ENCODE measurements around the gene BARX2.

BARX2 gene

GRCh38 chr11:129374081-129374992, 1.3 kb upstream of the BARX2 start:
- DNase-seq = no peak

DNA sequence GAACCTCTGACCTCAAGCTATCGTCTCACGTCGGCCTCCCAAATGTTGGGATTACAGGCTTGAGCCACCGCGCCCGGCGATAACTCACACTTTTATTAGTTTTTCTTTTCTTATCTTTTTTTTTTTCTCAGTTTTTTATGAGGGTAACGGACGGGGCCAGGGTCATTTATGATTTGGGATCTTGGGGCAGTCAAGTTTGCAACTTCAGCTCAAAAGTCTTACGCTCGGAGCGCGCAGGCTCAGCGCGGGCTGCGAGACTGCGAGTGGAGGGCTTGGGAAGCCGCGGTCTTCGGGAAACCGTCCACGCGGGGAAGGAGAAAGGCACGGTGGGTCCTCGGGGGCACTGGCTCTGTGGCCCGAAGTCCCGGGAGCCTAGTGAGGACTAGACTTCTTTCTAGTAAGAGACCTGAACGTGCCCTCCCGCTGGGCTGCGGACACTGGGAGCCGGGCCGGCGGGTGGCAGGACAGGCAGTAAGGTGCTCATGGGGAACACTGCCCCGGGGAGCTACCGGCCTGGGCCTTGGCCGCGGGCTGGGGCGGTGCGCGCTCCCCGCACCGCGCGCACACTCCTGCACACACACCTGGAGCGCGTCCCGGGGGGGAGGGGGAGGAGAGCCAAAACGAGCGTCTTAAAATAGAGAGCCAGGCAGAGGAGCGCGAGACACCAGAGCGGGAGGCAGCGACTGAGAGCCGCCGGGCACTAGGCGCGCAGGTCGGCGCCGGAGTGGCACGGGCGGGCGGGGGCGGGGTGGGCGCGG, 476 bp upstream of the BARX2 start:
- no peak for DNase-seq

GRCh38 chr11:129376658-129377341, 1.2 kb downstream of the BARX2 start:
- DNase-seq = no peak

DNA sequence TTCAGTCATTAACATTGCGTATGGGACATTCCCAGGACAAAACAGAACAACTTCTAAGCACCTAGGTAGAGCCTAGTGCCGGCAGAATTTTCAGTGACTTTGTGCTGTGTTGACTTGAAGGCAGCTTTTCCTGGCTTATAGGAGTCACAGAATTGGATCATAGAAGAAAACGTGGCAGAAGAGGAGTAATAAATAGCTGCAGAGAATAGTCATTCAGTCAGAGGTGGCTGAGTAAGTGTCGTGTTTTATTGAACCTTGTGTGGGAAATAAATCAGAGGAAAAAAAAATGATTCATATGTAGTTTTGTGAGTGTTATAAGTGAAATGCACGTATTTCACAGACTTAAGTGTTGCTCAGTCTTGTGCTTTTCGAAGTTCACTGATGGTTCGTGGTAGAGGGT, 2.1 kb downstream of the BARX2 start:
- DNase-seq = no peak

GRCh38 chr11:129380413-129380812, 4.8 kb downstream of the BARX2 start:
- DNase-seq = no peak

DNA sequence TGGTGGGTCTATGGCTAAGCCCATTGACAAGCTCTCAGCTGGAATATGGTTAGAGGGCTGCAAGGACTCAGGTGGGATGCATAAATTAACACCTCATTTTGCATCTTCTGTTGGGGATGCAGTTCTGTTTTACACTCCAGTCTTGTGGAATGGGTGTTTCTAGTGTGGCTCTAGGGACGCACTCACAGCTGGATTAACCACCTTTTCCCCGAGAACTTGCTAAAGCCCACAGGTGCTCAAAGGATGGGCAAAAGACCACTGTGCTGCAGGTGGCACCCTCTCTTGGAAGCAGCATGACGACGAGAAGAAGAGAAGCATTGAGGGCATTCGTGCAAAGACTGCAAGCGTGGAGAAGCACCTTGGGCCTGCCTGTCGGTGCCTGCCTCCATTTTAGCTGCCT, 6.9 kb downstream of the BARX2 start:
- DNase-seq = no peak

GRCh38 chr11:129383060-129383459, 7.4 kb downstream of the BARX2 start:
- DNase-seq = no peak

GRCh38 chr11:129383502-129383901, 7.9 kb downstream of the BARX2 start:
- DNase-seq = no peak

DNA sequence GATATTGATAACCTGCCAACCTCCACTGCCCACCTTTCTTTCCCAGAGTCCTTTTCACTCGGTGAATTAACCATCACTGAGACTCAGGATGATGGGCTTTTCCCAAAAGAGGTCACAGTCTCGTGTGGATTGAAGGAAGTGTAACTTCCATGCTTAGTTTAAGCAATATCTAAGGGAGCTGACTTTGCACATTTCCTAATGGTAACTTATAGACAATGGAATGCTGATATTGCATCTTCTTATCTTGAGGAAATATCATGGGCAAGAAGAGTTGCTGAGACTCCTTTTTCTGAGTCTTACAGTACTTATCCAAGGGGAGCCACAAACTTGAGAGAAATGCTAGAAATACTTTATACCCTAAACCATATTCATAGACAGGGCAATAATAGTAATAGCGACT, 8.8 kb downstream of the BARX2 start:
- no peak for DNase-seq

GRCh38 chr11:129385801-129386200, 10.2 kb downstream of the BARX2 start:
- no peak for DNase-seq

DNA sequence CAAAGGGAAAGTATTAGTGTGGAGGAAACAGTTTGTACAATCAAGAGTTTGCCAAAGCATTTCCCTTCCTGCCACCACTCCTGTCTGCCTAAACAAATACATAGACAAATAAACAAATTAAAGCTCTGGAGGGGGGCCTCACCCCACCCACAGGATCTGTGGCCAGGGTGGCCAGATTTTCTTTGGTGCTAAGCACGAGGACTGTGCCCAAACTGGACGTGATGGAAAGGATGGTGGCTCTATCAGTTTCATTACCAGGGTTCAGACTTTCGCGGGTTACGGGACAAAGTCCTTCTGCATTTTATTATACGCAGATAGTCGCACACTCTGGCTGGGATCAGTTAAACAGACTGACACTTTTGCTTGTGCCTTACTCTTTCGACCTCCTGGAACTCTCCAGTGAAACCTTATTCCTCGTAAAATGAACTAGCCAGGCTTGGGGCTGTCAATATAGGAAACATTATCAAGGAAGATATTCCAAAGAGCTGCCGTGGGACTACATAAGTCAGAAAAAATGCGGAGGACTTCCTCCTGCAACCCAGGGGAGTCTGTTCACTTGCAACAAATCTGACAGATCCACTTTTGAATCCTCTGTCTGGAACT, 11.2 kb downstream of the BARX2 start:
- no peak for DNase-seq

- DNase-seq = no peak
Observed at GRCh38 chr11:129387434-129387833, 11.8 kb downstream of the BARX2 start.

- DNase-seq = no peak
Observed at GRCh38 chr11:129388824-129389223, 13.2 kb downstream of the BARX2 start.

DNA sequence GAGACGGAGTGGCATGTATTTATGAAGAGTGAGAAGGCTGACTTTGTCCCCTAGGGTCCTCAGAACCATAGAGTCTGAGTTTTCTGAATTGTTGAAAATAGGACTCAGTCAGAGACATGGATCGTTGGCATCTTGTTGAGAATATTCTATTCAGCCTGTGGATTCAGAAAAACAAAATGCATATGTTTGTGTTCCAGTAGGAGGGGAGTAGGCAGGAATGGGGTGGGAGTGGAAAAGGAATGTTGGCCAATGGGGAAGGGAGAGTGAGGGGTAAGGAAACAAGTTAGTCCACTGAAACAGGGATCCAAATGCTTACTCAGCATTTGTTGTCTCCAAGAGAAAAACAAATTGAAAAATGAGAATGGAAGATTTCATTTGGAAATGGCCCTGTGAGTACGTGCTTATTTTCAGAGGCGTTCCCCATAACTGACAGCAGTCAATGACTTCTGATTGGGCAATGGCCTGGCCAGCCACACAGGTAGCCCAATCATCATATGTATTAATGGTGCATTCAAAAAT, 14.7 kb downstream of the BARX2 start:
- DNase-seq = no peak

DNA sequence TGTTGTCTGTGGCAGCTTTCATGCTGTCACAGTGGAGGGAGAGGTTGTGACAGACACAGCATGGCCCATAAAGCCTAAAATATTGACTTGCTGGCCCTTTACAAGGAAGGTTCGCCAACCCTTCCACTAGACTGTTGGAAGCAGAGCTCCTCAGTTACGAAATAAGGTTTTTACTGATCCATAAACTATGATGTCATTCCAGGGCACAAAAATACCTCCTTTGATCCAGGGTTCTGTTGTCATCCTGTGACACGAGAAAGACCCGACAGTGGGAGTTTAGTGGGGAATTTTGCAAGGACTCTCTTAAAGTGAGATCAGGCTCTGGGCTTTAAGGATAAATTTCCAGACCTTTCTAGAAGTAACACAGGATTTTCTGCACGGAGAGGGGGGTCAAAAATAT, 15.7 kb downstream of the BARX2 start:
- no peak for DNase-seq

DNA sequence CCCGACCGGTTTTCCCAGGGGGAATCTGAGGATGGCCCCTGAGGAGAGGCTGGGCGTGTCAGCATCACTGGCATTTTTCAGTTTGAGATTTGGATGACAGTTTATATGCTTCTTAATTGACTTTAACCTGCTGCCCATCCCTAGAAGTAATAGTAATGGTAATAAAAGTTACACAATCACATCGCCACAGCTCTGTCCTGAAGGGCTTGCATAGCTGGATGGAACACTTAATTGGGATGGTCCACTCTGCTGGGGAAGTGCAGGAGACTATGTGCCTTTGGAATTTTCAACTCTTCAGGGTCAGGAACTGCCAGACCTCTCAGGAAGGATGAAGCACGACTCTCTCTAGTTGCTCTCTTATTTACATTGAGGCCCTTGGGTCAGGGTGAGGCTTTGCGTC, 16.2 kb downstream of the BARX2 start:
- no peak for DNase-seq

DNA sequence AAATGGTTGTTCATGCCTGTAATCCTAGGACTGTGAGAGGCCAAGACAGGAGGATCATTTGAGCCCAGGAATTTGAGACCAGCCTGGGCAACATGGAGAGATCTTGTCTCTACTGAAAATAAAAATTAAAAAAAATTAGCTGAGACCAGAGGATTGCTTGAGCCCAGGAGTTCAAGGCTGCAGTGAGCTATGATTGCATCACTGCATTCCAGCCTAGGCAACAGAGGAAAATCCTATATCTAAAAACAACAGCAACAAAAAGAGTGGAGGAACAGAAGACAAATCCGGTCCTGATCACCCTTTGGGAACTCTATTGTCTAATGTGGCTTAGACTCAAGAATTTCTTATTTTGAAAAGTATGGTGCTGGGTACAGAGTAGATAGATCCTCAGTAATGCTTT, 17.3 kb downstream of the BARX2 start:
- DNase-seq = no peak

DNA sequence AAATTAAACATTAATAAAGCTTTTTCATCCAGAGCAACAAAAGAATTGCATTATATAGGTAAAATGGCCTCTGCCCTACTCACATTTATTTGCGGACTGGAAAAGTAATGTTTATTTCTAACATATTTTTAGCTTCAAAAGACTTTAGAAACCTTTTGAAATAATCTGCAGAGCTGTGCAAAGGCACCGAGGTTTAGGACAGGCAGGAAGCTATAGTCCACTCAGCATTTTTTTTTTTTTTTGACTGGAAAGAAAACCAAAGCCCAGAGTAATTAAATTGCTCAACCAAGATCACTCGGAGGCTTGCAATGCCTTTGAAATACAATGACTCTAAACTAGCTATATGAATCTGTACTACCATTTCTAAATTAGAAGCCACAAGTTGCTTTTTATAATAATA, 19.1 kb downstream of the BARX2 start:
- DNase-seq = no peak

DNA sequence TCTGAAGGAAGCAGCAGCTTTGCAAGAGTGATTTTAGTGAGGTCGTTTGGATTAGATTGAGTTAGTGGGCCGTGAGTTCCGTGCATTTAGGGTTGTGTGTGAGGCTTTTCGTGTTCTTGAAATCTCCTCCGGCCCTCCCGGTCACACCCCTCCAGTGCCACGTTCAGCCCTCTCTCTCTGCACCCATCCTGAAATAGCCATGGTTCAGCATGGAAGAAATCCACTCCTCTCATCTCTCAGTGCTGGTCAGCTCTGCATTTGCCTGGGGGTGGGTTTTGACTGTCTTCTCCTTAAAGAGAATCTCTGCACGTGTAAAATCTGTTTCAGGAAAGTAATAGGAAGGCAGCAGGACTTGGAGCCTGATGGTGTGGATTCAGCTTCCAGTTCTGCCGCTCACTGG, 19.8 kb downstream of the BARX2 start:
- no peak for DNase-seq

- DNase-seq = no peak
Observed at GRCh38 chr11:129395883-129396282, 20.2 kb downstream of the BARX2 start.

GRCh38 chr11:129396454-129396853, 20.8 kb downstream of the BARX2 start:
- no peak for DNase-seq

GRCh38 chr11:129402206-129403171, 26.8 kb downstream of the BARX2 start:
- no peak for DNase-seq

Measured in activated T-cell treated with anti-CD3 and anti-CD28 coated beads, Interleukin-2, amount 50 U/mL, for 1 hour (primary cell).